HepG2 (cell line): ENCODE measurements around the gene SHISAL2B. TPM values are rescaled to one million over a fixed set of nuclear protein-coding genes. Genes with fewer than 3 reads are reported as not detected.

Experiments
- ATAC-seq: fragments of 200-7000 bp; cut with Tn5 transposase; 3 replicates; pipeline ENCODE4 v1.9.1; 2020; ENCODE audit warnings: mild to moderate bottlenecking, moderate library complexity
- BruUV-seq: library from RNA; stranded (reverse); fragments of 400-500 nt; replicated peaks from 2 replicates; lab custom pipeline; 2021; lab: Mats Ljungman, UMichigan
- CTCF ChIA-PET: fragments of 300-600 bp; formaldehyde crosslinking; extraction: SDS; loops from one replicate; lab custom pipeline; 2021; ENCODE audit warnings: low total read pairs, inconsistent platforms, low intra/inter-chr PET ratio; lab: Yijun Ruan, JAX
- POLR2A ChIA-PET: fragments of 350-600 bp; sonication (Branson Sonifier 250); formaldehyde crosslinking; loops from one replicate; lab custom pipeline; 2020; ENCODE audit warnings: antibody characterized with exemption, inconsistent platforms; lab: Yijun Ruan, JAX
- DNase-seq: peaks from one replicate; pipeline ENCODE4 v3.0.0-alpha.2; 2015; ENCODE audit warnings: low spot score
- FAIRE-seq: peaks from 3 replicates; lab custom pipeline; 2011; peaks lifted over from hg19 to GRCh38; lab: Jason Lieb, UNC
- H2AFZ ChIP-seq: one replicate; pipeline ENCODE4 v1.6.1; 2011; ENCODE audit warnings: low read length, inconsistent platforms
- H3K27ac ChIP-seq: fragments of 300-600 bp; 3 replicates; pipeline ENCODE4 v1.8.0; 2011; ENCODE audit warnings: mixed run types, mild to moderate bottlenecking, mixed read lengths, low read length, inconsistent platforms; ENCODE audit not compliant: insufficient read depth; ENCODE audit errors: extremely low read length
- H3K27me3 ChIP-seq, 2 experiments: fragments of 200-600 bp in 1 of 2; 2 replicates in 1 of 2; 3 replicates in 1 of 2; pipeline versions ENCODE4 v1.6.0 to v1.8.0; 2011; ENCODE audit warnings: low read length in 2 of 2, mild to moderate bottlenecking in 2 of 2, moderate library complexity in 2 of 2, inconsistent platforms in 1 of 2; ENCODE audit not compliant: insufficient read depth in 2 of 2, control insufficient read depth in 1 of 2
- H3K36me3 ChIP-seq, 2 experiments: fragments of 200-600 bp in 1 of 2; replicated peaks in 1 of 2; 2 replicates in 1 of 2; 3 replicates in 1 of 2; pipeline versions ENCODE4 v1.5.1 to v1.8.0; 2011; ENCODE audit warnings: low read length in 2 of 2, inconsistent platforms in 1 of 2; ENCODE audit not compliant: insufficient read depth in 2 of 2, control insufficient read depth in 1 of 2
- H3K4me1 ChIP-seq: 2 replicates; pipeline ENCODE4 v1.5.1; 2012; ENCODE audit warnings: low read length, inconsistent platforms; ENCODE audit not compliant: insufficient read depth
- H3K4me2 ChIP-seq: 2 replicates; pipeline ENCODE4 v1.6.0; 2011; ENCODE audit warnings: low read depth, low read length, inconsistent platforms
- H3K4me3 ChIP-seq, 3 experiments: fragments of 200-600 bp in 1 of 3; sonication (generic), shearing (Covaris generic) in 1 of 3; replicated peaks in 1 of 3; 2 replicates each; pipeline ENCODE4 v1.5.1; 2011 to 2016; ENCODE audit warnings: low read length in 3 of 3, inconsistent platforms in 2 of 3, low read depth in 2 of 3, mild to moderate bottlenecking in 2 of 3, control low read depth in 1 of 3, mixed read lengths in 1 of 3; ENCODE audit not compliant: insufficient read depth in 1 of 3
- H3K79me2 ChIP-seq: one replicate; pipeline ENCODE4 v1.6.1; 2011; ENCODE audit warnings: low read length, inconsistent platforms; ENCODE audit not compliant: insufficient read depth
- H3K9ac ChIP-seq: 2 replicates; pipeline ENCODE4 v1.6.0; 2011; ENCODE audit warnings: mild to moderate bottlenecking, low read depth, low read length, inconsistent platforms; ENCODE audit not compliant: insufficient read depth
- H3K9me3 ChIP-seq: 2 replicates; pipeline ENCODE4 v1.5.1; 2012; ENCODE audit warnings: mild to moderate bottlenecking, low read length
- H4K20me1 ChIP-seq: 2 replicates; pipeline ENCODE4 v1.6.0; 2011; ENCODE audit warnings: inconsistent platforms, mild to moderate bottlenecking, low read length, moderate library complexity; ENCODE audit not compliant: insufficient read depth
- AHR ChIP-seq: IDR thresholded peaks from 2 replicates; pipeline ENCODE4 v1.6.1; 2018; ENCODE audit warnings: missing genetic modification reagents, missing compliant biosample characterization
- AKAP8 ChIP-seq: sonication (generic); formaldehyde crosslinking; IDR thresholded peaks from 2 replicates; pipeline ENCODE4 v1.5.1; 2020; ENCODE audit warnings: mild to moderate bottlenecking, missing genetic modification reagents
- CERS6 ChIP-seq: sonication (generic); formaldehyde crosslinking; IDR thresholded peaks from 2 replicates; pipeline ENCODE4 v1.5.0; 2020; ENCODE audit warnings: missing genetic modification reagents
- MNT ChIP-seq: fragments of 450-650 bp; IDR thresholded peaks from 2 replicates; pipeline ENCODE4 v1.6.1; 2016
- SIN3B ChIP-seq: fragments of 150-350 bp; IDR thresholded peaks from 2 replicates; pipeline ENCODE4 v1.6.1; 2014; ENCODE audit warnings: low read length
- TFAP4 ChIP-seq: sonication (generic); IDR thresholded peaks from 2 replicates; pipeline ENCODE4 v1.6.1; 2016; ENCODE audit warnings: low read depth, borderline replicate concordance
- ZBTB46 ChIP-seq: sonication (generic); formaldehyde crosslinking; IDR thresholded peaks from 2 replicates; pipeline ENCODE4 v1.4.0; 2020; ENCODE audit warnings: mild to moderate bottlenecking, missing genetic modification reagents, borderline replicate concordance
- ZFP36L2 ChIP-seq: sonication (generic); formaldehyde crosslinking; IDR thresholded peaks from 2 replicates; pipeline ENCODE4 v1.4.0; 2020; ENCODE audit warnings: missing genetic modification reagents
- ZFYVE20 ChIP-seq: sonication (generic); formaldehyde crosslinking; IDR thresholded peaks from 2 replicates; pipeline ENCODE4 v1.8.0; 2023; ENCODE audit warnings: low read depth, mild to moderate bottlenecking, moderate library complexity, missing genetic modification reagents, borderline replicate concordance
- ZNF710 ChIP-seq: sonication (generic); formaldehyde crosslinking; IDR thresholded peaks from 2 replicates; pipeline ENCODE4 v1.5.0; 2020; ENCODE audit warnings: mild to moderate bottlenecking, missing genetic modification reagents, borderline replicate concordance
- WGBS: methylation state at CpG from one replicate; pipeline ENCODE4 v1.1.6; 2017; ENCODE audit warnings: low lambda C conversion rate; 5-methylcytosine and 5-hydroxymethylcytosine counted together
- in situ Hi-C: cut with HindIII; loops from 2 replicates; pipeline ENCODE4 v1.10.0; 2017; ENCODE audit warnings: low pct_unique_long_range_greater_than_20kb; ENCODE audit not compliant: extremely low pct_ligation_motif_present
- intact Hi-C: fragments of 100-400 bp; cut with micrococcal nuclease; formaldehyde crosslinking; loops from one replicate; pipeline ENCODE4 v1.10.0; 2022; ENCODE audit not compliant: unreplicated experiment
- polyA plus RNA-seq, 8 experiments: library from polyadenylated mRNA; depleted of rRNA in 3 of 8; stranded (reverse) in 7 of 8; unstranded in 1 of 8; fragments of >200 nt; fragmentation: Illumina TruSeq in 4 of 8; extraction: Trizol in 4 of 8; gene quantifications; 2 replicates each; pipeline versions ENCODE4 v1.2.1 to v1.2.3, GENCODE V29; 2011 to 2016; ENCODE audit warnings: low read depth in 4 of 8, missing spikeins in 1 of 8, mixed read lengths in 1 of 8; ENCODE audit not compliant: insufficient read depth in 1 of 8
- total RNA-seq, 5 experiments: library from RNA; depleted of rRNA; stranded (reverse); fragments of >200 nt; fragmentation: Illumina TruSeq; extraction: Trizol; gene quantifications; 2 replicates each; pipeline ENCODE4 v1.2.3, GENCODE V29; 2016; ENCODE audit warnings: low read depth in 1 of 5

The SHISAL2B gene
- total and polyA plus RNA-seq, 2 of the 13 experiments (the other 11 are each of a cell fraction or from before 2014, with no cell fraction given), result not detected

GRCh38 chr5:64670277-64670676 lies 20.0 kb upstream of the SHISAL2B start:
- Histone ChIP-seq H3K36me3 (no peaks in the 10 kb centered on the region), H4K20me1 (no peaks in the 10 kb centered on the region), H3K9ac (no peak overlapping the region), H3K79me2 (no peaks in the 10 kb centered on the region), H3K4me2 (no peak overlapping the region), H2AFZ (no peak overlapping the region), H3K9me3 (no peaks in the 10 kb centered on the region), H3K27ac (no peak overlapping the region), H3K4me1 (no peaks in the 10 kb centered on the region), H3K27me3 (0 out of 5 replicates have a peak, but pooled peaks cover 0 to 4% of the 10 kb centered on the region in 2 experiments), H3K4me3 (no peak overlapping the region)
- DNase-seq, result no peak
- CTCF ChIA-PET, result no interaction called here
- intact Hi-C loops, result no loop called here
- 0% methylated on average over 1 of the region's 1 CpG for WGBS
- no peak for FAIRE-seq
- in situ Hi-C loops, result no loop called here
- POLR2A ChIA-PET, result no interaction called here
- no TSS peak for BruUV-seq
- TF ChIP-seq SIN3B (no peak), AKAP8 (no peak), AHR (CRISPR knock-in tag) (no peak), ZFP36L2 (no peak), TFAP4 (no peak), MNT (no peak), ZNF710 (no peak), CERS6 (CRISPR knock-in tag) (no peak), ZBTB46 (CRISPR knock-in tag) (no peak), ZFYVE20 (no peak)
- no peak for ATAC-seq
